IPS-20b (cell line): ENCODE measurements around the gene LRRC4C.

ENCODE experiments used
- H3K27ac ChIP-seq: one replicate; pipeline ENCODE4 v1.5.1; 2013; ENCODE audit warnings: low read length
- H3K27me3 ChIP-seq: 2 replicates; pipeline ENCODE4 v1.6.1; 2013; ENCODE audit warnings: mild to moderate bottlenecking, low read length, inconsistent platforms; ENCODE audit not compliant: insufficient read depth
- H3K36me3 ChIP-seq: 2 replicates; pipeline ENCODE4 v1.6.1; 2013; ENCODE audit warnings: low read depth, mild to moderate bottlenecking, inconsistent platforms, low read length, moderate library complexity; ENCODE audit not compliant: insufficient read depth
- H3K4me1 ChIP-seq: 2 replicates; pipeline ENCODE4 v1.6.1; 2013; ENCODE audit warnings: mild to moderate bottlenecking, control low read depth, inconsistent platforms, low read length, moderate library complexity; ENCODE audit not compliant: insufficient read depth
- H3K4me3 ChIP-seq: 2 replicates; pipeline ENCODE4 v1.5.1; 2013; ENCODE audit warnings: mild to moderate bottlenecking, low read length, inconsistent platforms
- H3K9ac ChIP-seq: 2 replicates; pipeline ENCODE4 v1.6.1; 2013; ENCODE audit warnings: low read depth, mild to moderate bottlenecking, inconsistent platforms, low read length, moderate library complexity
- H3K9me3 ChIP-seq: 2 replicates; pipeline ENCODE4 v1.6.1; 2013; ENCODE audit warnings: mild to moderate bottlenecking, low read depth, low read length, inconsistent platforms; ENCODE audit not compliant: insufficient read depth

LRRC4C gene

DNA sequence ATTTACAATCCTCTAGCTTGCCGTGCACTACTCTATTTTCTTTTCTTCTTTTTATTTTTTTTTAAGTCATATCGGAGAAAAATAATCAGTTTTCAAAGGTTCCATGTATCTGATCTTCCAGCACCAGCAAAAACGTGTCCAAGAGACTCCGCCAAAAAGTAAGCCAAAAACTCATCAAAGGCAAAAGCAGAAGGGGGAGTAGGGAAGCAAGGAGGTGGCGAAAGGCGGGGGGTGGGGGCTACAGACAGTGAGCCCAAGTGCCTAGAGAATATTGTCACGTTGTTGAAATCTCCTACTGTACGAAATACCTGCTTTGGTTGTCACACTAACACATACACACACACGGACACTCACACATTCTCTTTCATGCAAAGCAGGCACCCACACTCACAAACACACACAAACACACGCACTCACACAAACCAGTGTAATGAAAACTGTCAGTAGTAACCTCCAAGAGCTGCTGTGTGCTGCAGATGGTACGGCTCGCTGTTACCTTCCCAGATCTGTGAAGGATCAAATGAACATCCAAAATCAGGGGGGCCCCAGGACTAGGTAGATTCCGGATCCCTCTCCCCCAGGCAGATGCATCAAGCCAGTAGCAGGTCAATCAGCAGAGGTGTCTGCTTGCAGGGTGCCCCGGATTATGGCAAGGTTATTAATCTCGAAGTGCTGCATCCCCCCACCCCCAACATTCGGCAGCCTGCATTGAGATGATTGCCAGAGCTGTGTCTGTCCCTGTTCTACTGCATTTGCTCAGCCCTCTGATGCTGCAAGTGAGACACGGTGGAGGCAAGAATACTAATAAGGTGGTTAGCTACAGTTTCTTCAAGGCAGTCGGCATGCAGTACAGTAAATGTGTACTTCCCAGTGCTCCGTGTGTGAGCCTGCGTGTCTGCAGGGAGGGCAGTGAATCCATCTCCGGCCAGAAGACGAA is at the start of gene LRRC4C:
Gene LRRC4C, minus strand, starts transcription at position 188 of the 937 bp plus-strand sequence.
- H3K4me3 ChIP-seq: peak within 1 kb of the TSS; percentile 32; the same call in 1 of the 2 replicates
- no peaks in the 10 kb centered on the region for H3K9me3 ChIP-seq
- H3K4me1 ChIP-seq: peaks cover 48% of the 10 kb centered on the region
- H3K36me3 ChIP-seq: no peaks in the 10 kb centered on the region
- no peaks in the 10 kb centered on the region for H3K27me3 ChIP-seq
- H3K9ac ChIP-seq: peak within 1 kb of the TSS; percentile 56; the same call in 1 of the 2 replicates
- no peak within 1 kb of the TSS for H3K27ac ChIP-seq

DNA sequence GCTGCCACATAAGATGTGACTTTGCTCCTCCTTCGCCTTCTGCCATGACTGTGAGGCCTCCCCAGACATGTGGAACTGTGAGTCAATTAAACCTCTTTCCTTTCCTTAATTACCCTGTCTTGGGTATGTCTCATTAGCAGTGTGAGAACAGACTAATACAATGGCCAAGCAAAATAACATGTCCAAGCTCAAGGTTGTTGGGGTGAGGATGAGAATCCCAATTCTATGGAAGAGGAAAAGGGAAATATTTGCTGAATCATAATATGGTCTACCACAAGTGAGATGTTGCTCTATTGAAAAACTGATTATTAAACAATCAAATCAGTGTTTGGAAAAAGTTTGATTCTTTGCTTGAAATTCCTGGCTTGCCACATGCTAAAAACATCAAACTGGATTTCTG is 48.7 kb upstream of the LRRC4C start:
- no peaks in the 10 kb centered on the region for H3K27me3 ChIP-seq
- H3K27ac ChIP-seq: no peak overlapping the region

DNA sequence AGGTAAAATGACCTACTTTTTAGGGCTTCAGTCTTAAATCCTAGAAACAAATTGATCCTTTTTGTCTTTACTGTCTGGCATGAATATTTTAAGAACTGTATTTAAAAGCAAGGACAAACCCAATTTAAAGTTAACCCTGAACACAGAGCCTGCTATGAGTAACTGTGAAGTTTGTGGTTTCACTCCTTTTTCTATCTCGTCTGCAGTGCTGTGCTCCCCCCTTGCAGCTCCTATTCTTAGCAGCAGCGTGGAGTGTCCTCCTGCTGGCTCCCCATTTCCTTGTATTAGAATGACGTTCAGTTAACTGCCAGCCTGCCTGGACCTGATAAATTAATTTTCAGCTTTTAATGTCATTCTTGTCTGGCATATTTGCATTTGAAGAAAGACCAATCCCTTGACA is 40.0 kb upstream of the LRRC4C start:
- Histone ChIP-seq H3K36me3 (no peaks in the 10 kb centered on the region), H3K27ac (peak overlapping the region; percentile 2), H3K27me3 (no peaks in the 10 kb centered on the region), H3K9ac (peak overlapping the region; percentile 3; the same call in 1 of the 2 replicates), H3K4me1 (peaks cover 35% of the 10 kb centered on the region; the same call in 1 of the 2 replicates), H3K9me3 (no peaks in the 10 kb centered on the region), H3K4me3 (no peak overlapping the region)

More for the DNA sequence above, 48.7 kb upstream of the LRRC4C start:
- Histone ChIP-seq H3K36me3 (no peaks in the 10 kb centered on the region), H3K4me3 (no peak overlapping the region), H3K4me1 (peaks cover 15% of the 10 kb centered on the region; the same call in 1 of the 2 replicates), H3K9ac (no peak overlapping the region), H3K9me3 (no peaks in the 10 kb centered on the region)

DNA sequence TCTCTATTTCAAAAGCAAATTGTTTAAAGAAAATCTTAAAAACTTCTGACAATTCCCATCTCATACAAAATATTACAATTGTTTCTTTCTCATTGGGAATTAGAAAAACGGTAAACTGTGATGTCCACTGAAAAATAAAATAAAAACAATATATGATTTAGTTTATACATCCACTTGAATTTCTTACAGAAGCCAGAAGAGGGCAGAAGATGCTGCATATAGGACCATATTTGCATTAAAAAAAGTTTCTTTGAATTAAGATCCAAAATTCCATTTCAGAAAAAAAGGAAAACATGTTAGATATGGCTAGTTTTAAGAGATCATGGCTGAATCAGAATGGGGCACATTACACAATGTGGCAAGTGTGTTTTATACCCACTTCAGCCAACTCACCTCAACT is 39.3 kb upstream of the LRRC4C start:
- H3K4me3 ChIP-seq: 0 out of 2 replicates have a peak overlapping the region, but pooled peaks have one; percentile 34
- peak overlapping the region; percentile 24; the same call in 1 of the 2 replicates for H3K9ac ChIP-seq
- H3K4me1 ChIP-seq: peaks cover 34% of the 10 kb centered on the region; the same call in 1 of the 2 replicates
- no peak overlapping the region for H3K27ac ChIP-seq
- H3K27me3 ChIP-seq: no peaks in the 10 kb centered on the region
- no peaks in the 10 kb centered on the region for H3K36me3 ChIP-seq
- no peaks in the 10 kb centered on the region for H3K9me3 ChIP-seq

DNA sequence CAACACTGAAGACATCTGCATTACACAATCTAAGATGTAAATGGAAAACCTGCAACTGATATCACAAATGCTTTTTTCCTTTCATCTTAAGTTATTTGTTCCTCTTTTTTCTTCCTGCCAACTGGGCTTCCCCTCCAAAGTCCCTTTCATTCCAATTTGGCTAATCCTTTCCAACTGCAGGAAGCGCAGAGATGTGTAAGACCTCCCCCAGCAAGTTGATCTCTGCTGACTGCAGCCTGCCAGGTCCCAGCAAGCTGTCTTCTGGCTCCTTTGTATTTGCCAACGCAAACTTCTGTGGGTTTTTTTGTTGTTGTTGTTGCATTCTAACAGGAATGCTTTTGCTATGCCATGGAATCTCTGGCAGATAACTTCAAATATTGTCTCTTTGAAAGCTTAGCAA is 38.5 kb upstream of the LRRC4C start:
- Histone ChIP-seq H3K4me3 (peak overlapping the region; percentile 34; the same call in 1 of the 2 replicates), H3K27me3 (no peaks in the 10 kb centered on the region), H3K27ac (peak overlapping the region; percentile 86), H3K4me1 (peaks cover 31% of the 10 kb centered on the region; the same call in 1 of the 2 replicates), H3K9me3 (no peaks in the 10 kb centered on the region), H3K9ac (peak overlapping the region; percentile 51; the same call in 1 of the 2 replicates), H3K36me3 (no peaks in the 10 kb centered on the region)

DNA sequence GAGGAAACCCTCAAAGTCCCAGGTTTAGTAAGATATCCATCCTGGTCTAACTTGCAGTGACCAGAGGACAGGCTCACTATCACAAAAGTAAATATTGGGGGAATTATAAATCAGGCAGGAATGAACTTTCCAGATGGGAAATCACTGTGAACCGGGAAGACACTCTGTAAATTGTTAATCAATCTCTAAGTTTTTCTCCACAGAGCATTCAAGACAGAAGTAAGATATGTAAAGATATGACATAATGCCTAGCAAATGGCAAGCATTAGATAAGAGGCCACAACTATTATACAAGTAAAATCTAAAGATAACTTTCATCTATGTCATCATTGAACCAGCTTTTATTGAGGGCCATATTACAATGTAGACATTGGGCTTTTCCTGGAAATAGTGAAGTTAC is 35.3 kb upstream of the LRRC4C start:
- Histone ChIP-seq H3K4me1 (peaks cover 23% of the 10 kb centered on the region; the same call in 1 of the 2 replicates), H3K27ac (no peak overlapping the region)

DNA sequence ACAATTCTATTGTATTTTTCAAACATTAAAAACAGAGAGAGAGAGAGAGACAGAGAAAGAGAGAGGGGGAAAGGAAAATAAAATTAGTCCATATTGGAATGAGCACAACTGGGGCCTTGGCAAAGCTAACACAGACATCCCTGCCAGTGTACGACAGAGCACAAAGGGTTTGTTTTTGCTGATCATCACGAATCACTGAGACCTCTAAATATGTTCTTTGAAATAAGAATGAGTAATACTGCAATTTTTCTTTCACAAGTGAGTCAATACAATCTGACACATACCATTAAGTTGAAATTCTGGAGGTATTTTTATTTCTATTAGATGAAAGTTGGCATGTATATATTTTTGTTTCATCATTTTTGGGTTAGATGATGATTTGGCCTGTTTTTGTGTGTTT is 27.0 kb upstream of the LRRC4C start:
- Histone ChIP-seq H3K9ac (no peak overlapping the region), H3K36me3 (no peaks in the 10 kb centered on the region), H3K27me3 (no peaks in the 10 kb centered on the region), H3K27ac (no peak overlapping the region), H3K4me3 (no peak overlapping the region), H3K9me3 (no peaks in the 10 kb centered on the region), H3K4me1 (no peaks in the 10 kb centered on the region)

More for the DNA sequence above, 35.3 kb upstream of the LRRC4C start:
- H3K27me3 ChIP-seq: no peaks in the 10 kb centered on the region
- no peak overlapping the region for H3K4me3 ChIP-seq
- no peaks in the 10 kb centered on the region for H3K36me3 ChIP-seq
- no peak overlapping the region for H3K9ac ChIP-seq
- no peaks in the 10 kb centered on the region for H3K9me3 ChIP-seq

DNA sequence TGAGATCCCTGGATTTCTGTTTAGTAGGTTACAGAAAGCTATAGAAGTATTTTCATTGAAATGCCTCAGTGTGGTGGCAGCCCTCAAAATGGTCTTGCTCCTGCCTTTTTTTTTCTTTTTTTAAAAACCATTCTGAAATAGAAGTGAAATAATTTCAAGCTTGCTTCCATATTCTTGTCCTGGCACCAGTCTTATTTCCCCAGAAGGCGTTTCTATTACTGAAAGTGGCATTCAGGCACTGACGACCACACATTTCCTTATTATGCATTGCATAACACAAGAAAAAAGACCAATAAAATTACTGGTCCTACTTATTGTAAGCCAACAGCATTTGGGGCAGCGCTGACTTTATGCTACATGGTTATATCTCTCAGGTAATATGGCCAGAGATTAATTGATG is 24.5 kb upstream of the LRRC4C start:
- H3K36me3 ChIP-seq: no peaks in the 10 kb centered on the region
- H3K4me3 ChIP-seq: no peak overlapping the region
- H3K9ac ChIP-seq: no peak overlapping the region
- no peaks in the 10 kb centered on the region for H3K4me1 ChIP-seq
- peaks cover 9% of the 10 kb centered on the region for H3K9me3 ChIP-seq
- no peak overlapping the region for H3K27ac ChIP-seq
- no peaks in the 10 kb centered on the region for H3K27me3 ChIP-seq

DNA sequence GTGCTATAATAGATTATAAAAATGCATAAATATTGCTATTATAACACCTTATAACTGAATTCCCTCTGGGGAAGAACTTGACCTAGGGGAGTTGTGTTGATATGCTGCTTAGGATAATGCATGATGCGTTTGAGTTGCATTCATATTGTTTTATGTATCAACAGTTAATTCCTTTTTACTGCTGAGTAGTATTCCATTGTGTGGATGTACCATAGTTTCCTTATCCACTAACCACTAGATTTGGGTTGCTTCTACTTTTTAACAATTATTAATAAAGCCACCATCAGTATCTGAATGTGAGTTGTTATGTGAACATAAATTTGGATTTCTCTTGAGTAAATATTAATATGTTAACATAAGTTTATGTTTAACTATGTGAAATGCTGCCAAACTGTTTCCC is 19.7 kb upstream of the LRRC4C start:
- Histone ChIP-seq H3K36me3 (no peaks in the 10 kb centered on the region), H3K9ac (no peak overlapping the region), H3K4me1 (no peaks in the 10 kb centered on the region), H3K4me3 (no peak overlapping the region), H3K9me3 (peaks cover 15% of the 10 kb centered on the region), H3K27ac (no peak overlapping the region), H3K27me3 (no peaks in the 10 kb centered on the region)

DNA sequence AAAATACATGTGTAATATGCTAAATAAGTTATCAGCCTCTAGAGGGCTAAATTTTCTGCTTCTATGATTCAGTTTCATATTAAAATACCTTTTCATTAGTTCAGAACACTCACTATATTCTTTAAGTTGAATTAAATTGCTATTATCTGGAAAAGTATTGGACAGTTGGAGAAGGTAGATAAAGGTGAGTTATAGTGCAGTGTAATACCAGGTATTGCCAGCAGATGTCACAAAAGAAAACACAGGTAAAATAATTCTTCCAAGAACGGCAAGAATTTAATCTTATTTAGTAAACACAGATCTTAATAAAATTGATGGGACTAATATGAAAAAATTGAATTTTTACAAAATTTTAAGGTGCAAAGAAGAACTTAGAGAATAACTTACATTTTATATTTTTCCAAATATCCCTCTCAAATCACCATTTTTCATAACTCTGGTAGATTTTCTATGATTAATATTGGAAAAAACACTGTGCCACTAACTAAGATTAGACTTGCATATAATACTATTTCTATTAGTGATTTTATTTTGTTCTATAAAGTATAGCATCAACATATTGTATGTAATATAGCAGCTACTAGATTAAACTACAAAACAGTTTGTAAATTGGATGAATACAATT is 1.7 kb upstream of the LRRC4C start:
- Histone ChIP-seq H3K36me3 (no peaks in the 10 kb centered on the region), H3K27ac (no peak overlapping the region), H3K9ac (no peak overlapping the region), H3K27me3 (no peaks in the 10 kb centered on the region), H3K4me1 (peaks cover 40% of the 10 kb centered on the region), H3K4me3 (no peak overlapping the region), H3K9me3 (no peaks in the 10 kb centered on the region)

DNA sequence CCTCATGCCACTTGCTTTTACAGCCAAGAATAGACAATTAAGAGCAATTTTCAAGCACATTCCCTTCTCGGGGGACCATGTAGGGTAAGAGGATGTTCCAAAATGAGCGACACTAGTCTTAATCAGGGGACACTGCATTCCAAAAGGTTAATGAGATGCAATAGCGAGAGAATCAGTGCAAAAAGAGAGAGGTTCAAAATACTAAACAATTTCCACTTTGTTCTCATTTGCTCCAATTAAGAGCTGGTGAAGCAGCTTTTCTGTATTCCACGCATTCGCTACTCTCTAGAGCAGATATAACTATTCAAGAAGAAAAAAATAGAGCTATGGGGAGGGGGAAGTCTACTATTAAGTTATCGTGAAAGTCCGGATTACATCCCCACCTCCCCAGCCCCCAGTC is 811 bp downstream of the LRRC4C start:
- Histone ChIP-seq H3K27ac (no peak overlapping the region), H3K9ac (peak overlapping the region; percentile 56; the same call in 1 of the 2 replicates), H3K36me3 (no peaks in the 10 kb centered on the region), H3K9me3 (no peaks in the 10 kb centered on the region), H3K4me3 (peak overlapping the region; percentile 32; the same call in 1 of the 2 replicates), H3K4me1 (peaks cover 48% of the 10 kb centered on the region), H3K27me3 (no peaks in the 10 kb centered on the region)
